HG03342 (cell line): Measurements from ENCODE around the gene PAQR5.
A peak's percentile ranks its signal among the peaks of the same experiment; 100 is the strongest.
"Not testable (repeated sequence)": the region's sequence is repeated elsewhere in the genome, so short reads cannot be mapped to it uniquely, and the experiment has no call there.

Experiments
- ATAC-seq: cut with Tn5 transposase; IDR thresholded peaks from one replicate; pipeline ENCODE4 v1.9.1; 2021; ENCODE audit warnings: mild to moderate bottlenecking, moderate library complexity; ENCODE audit not compliant: unreplicated experiment

Gene PAQR5

DNA sequence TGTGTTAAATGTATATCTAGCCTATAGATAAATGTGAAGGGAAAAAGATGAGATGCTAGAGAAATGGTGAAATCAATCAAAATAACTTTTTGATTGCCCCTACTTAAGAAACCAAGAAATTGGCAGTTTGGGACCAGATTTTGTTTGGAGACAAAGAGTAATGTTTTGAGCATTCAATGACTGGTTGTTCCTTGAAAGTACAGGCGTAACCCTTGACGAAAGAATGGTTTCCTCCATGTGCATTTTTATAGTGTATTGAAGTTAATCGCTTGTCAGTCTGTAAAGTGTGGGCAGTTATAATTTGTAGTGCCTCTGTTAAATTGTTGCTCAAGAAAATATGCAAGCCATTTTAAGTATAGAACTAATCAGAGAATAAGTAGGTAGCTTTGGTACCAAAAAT is 116.7 kb downstream of the PAQR5 start:
- no peak for ATAC-seq

DNA sequence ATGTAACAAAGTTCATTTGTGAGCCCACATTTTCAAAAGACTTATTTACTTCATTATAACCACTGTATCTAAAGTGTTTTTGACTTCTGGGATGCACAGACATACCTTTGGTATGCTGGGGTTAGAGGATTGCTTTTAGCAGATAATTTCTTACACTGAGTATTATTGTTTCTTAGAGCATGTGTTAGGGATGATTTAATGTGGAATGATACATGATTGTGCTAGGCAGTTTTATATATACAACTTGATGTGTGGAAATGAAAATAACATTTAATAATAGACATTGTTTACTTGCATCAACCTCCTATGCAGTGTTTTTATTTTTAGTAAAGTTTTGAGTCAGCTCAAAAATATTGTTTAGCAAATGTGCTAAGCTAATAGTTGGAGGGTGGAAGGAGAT is 118.9 kb downstream of the PAQR5 start:
- ATAC-seq = no peak

DNA sequence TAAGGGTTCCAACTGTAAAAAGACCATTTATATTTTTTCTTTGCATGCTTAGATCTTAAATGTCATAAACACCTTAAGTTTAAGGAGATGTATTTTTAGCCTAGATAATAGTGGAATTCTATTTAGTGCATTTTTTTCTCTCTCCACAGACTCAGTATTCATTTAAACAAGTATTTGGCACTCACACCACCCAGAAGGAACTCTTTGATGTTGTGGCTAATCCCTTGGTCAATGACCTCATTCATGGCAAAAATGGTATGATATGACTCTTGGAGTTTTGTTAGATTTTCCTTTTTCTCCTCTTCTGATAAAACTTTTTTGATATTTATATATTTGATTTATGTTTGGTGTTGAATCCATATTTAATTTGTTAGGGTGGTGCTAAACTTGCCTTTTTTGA is 122.8 kb downstream of the PAQR5 start:
- no peak for ATAC-seq

DNA sequence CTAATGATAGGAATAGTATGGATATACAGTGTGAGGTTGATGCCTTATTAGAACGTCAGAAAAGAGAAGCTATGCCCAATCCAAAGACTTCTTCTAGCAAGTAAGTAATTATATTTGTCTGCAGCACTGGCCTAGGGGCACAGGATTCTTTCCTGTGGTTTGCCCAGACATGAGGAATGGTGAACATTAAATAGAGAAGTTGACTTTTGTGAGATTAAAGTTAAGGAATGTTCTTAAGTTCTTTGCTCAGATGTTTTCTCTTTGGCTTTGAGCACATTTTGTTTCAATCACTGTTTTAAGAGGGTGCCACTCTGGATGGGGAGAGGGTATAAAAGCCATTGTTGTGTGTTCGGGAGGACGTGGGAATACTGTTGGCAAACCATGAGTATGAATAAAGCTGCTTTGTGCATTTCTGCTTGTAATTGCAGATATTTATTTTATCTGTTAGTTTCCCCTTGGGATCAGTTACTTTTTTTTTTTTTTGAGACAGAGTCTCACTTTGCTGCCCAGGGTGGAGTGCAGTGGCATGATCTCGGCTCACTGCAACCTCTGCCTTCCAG is 123.7 kb downstream of the PAQR5 start:
- no peak for ATAC-seq

DNA sequence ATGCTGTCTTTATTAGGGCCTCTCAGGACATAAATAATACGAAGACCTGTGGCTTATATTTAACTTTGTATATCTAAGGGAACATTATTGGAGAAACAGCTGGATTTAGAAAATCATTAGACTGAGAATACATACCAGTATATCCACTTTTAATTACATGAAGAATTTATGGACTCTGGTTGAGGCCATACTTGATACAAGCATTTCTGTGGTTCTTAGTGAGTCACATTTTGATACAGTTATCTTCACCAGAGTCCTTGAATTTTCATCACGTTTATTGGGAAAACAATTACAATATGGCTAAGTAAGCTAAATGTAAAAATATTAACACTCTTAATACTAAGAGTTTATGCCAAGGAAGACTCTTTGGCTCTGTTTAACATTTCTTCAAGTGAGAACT is 125.3 kb downstream of the PAQR5 start:
- ATAC-seq = no peak

DNA sequence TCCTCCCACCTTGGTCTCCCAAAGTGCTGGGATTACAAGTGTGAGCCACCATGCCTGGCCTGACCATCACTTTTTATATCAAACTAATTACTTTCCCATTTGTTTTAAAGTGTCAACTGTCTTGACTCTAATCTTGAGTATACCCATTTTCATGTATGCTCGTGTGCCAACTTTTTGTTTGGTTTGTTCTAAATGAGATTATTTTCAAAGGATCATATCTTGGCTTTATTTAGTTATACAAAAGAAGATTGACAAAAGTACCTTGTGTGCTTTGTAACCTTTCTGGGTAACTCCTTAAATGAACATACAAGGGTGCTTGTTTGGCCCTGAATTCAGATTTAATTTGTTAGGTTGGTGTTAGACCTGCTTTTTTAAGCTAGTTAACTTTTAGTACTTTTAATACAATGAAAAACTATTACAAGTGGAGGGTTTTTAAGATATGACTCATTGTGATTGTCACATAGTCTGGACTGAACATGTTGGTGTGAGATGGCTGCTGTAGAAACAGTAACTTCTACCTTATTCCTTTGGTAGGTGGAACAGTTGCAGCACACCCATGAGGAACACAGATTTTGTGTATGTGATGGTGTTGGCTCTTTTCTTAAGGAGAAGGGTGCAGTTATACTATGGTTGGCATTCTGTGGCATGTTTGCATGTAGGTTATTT is 126.2 kb downstream of the PAQR5 start:
- no peak for ATAC-seq

DNA sequence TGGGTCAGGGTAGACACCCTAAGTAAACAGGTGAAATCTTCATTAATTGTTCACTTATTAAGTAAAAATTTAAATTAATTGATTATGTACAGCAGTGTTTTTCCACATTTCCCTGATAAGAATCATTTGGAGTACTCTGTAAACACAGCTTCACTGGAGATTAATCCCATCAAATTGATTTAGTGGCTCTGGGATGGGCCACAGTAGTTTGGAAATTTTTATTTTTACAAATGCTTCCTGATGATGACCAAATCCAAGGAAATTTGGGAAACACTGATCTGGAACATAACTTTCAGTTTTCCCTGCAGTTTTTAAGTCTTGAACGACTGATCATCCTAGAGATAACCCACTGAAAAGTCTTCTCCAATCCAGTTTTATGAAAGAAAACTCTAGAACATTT is 135.1 kb downstream of the PAQR5 start:
- ATAC-seq = no peak

DNA sequence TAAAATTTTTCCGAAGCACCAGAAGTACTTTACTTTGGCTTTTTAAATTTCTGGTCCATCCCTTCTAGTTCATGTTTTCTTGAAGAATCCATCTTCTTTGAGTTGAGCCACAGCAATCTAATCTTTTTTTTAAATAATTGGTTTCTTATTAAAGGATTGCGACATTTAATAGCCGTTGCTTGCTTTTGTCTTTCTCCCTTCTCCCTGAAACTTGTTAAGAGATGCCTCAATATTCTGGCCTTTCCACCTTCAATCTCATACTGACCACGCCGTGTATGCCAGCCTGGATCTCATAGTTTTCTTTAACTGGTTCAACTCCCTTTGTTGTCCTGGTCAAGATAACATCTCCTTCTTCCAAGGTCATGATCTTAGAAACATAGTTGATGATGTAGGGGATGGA is 135.5 kb downstream of the PAQR5 start:
- ATAC-seq = no peak

DNA sequence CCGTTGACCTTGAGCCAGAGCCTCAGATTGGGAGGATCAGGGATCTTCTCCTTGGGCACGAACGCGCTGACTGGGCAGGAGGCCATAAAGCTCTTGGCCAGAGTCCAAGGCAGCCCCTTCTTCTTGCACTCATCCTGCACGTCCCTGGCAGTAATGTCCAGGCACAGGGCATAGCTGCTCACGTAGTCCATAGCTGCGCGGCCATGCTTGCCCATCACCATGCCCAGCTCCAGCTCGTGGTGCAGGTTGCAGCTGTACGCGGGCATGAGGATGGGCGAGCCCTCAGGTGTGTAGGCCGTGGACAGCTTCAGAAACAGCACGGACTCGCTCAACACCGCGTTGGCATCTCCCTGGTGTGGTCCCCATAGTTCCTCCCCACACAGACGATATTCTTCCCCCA is 136.0 kb downstream of the PAQR5 start:
- ATAC-seq = no peak

DNA sequence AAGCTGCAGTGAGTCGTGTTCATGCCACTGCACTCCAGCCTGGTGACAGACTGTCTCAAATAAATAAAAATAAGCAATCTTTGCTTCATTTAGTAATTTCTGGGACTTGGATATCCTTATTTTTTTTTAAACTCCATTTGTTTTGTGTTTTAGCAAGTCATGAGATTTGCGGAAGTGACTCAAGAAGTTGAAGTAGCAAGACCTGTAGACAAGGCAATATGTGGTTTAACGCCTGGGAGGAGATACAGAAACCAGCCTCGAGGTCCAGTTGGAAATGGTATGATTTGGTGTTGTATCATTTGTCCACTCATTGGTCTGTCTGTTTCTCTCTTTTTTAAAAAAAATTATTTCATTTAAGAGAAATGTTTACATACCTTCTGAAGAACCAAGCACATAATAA is 137.3 kb downstream of the PAQR5 start:
- ATAC-seq = no peak

DNA sequence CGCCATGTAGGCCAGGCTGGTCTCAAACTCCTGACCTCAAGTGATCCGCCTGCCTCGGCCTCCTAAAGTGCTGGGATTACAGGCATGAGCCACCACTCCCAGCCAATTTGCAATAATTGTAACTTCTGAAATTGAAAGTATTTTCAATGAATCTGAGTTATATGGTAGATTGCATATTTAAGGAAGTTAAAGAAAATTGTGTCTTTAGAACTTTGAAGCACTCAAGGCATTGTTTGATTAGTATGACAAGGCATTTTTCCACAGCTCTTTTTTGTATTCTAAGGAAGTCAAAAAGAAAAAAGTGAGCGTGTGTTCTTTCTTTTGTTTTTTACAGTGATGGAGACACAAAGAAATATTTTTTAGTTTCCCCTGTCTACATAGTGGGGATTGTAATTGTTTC is 138.2 kb downstream of the PAQR5 start:
- no peak for ATAC-seq

DNA sequence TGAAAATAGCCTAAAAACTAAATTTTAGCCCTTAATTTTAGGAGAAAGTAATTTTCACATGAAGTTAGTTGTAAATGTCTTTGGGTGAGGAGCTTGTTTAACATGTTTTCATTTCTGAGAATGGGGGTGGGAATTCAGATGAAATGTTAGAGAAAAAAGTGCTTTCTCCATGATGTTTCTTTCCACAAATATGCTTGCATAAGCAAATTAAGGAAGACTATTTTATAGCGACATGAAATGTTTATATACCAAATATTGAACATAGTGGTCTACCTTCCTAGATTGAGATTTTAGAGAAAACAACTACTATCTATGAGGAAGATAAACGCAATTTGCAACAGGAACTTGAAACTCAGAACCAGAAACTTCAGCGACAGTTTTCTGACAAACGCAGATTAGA is 140.9 kb downstream of the PAQR5 start:
- ATAC-seq = no peak

DNA sequence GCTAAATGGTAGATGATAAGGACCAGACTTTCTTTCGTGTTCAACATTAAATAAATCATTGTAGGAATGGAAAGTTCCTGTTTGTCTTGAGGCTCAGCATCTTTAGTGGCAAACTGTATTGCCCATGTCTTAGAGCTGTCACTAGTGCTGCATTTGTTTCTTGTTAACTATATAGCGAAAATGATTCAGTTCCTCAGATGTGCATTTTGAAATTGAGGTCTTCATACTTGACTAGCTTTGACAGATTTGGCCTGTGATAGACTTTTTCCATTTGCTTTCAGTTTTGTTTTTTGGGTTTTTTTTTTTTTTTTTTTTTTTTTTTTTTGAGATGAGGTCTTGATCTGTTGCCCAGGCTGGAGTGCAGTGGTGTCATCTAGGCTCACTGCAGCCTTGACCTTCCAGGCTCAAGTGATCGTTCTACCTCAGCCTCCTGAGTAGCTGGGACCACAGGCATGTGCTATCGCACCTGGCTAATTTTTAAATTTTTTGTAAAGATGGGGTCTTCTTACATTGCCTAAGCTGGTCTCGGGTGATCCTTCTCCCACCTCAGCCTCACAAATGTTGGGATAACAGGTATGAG is 144.4 kb downstream of the PAQR5 start:
- ATAC-seq = no peak

DNA sequence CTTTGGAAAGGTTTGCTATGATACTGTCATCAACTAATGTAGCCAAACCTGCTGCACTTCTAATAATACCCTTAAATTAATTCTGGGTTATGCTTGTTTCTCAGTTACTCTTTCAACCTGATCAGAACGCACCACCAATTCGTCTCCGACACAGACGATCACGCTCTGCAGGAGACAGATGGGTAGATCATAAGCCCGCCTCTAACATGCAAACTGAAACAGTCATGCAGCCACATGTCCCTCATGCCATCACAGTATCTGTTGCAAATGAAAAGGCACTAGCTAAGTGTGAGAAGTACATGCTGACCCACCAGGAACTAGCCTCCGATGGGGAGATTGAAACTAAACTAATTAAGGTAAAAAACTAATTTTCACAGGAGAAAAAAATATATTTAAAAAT is 146.0 kb downstream of the PAQR5 start:
- no peak for ATAC-seq

DNA sequence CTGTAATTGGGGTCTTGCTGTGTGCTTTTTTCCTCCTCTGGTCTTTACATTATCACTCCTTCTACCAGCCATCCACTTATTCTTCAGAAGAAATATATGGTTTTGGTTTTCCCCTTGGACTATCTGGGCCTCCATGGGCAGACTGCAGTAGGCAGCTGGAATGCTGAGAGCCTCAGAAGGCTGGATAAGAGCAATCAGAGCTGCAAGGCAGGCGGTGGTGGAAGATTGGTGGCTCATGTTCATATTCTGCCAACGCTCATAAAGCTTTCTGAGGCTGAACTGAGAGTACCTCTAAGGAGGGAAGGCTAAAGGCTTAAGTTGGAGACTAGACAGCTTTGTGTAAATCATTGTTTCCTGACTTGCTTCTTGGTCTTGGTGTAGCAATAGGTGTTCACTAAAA is 148.2 kb downstream of the PAQR5 start:
- ATAC-seq = no peak

DNA sequence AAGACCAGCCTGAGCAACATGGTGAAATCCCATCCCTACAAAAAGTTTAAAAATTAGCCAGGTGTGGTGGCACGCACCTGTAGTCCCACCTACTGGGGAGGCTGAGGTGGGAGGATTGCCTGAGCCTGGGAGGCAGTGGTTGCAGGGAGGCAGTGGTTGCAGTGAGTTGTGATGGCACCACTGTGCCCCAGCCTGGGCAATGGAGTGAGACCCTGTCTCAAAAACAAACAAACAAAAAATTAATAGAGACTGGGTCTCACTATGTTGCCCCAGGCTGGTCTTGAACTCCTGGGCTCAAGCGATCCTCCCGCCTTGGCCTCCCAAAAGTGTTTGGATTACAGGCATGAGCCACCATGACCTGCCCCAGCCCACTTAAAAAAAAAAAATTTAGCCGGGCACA is 151.5 kb downstream of the PAQR5 start:
- not testable (repeated sequence) for ATAC-seq

DNA sequence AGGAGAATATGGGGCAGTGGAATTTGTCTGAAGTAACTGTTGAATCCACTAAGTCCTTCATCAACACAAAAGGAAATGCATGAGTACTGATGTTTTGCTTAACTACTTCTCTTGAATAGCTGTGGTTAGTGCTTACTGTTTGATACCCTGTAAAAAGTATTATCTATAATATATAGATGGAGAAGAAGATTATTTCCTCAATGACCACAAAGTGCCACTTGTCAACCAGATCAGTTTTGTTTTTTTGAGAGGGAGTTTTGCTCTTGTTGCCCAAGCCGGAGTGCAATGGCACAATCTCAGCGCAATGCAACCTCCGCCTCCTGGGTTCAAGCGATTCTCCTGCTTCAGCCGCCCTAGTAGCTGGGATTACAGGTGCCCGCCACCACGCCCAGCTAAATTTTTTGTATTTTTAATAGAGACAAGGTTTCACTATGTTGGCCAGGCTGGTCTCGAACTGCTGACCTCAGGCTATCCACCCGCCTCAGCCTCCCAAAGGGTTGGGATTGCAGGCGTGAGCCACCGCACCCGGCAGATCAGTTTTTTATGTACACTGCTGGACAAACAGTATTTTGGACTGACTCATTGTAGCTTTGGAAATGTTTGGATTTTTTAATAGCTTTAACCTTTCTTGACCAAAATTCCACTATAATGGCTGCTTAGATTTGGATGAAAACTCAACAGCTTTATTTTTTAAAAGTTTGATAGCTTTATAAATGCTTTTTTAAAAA is 152.4 kb downstream of the PAQR5 start:
- ATAC-seq = no peak

DNA sequence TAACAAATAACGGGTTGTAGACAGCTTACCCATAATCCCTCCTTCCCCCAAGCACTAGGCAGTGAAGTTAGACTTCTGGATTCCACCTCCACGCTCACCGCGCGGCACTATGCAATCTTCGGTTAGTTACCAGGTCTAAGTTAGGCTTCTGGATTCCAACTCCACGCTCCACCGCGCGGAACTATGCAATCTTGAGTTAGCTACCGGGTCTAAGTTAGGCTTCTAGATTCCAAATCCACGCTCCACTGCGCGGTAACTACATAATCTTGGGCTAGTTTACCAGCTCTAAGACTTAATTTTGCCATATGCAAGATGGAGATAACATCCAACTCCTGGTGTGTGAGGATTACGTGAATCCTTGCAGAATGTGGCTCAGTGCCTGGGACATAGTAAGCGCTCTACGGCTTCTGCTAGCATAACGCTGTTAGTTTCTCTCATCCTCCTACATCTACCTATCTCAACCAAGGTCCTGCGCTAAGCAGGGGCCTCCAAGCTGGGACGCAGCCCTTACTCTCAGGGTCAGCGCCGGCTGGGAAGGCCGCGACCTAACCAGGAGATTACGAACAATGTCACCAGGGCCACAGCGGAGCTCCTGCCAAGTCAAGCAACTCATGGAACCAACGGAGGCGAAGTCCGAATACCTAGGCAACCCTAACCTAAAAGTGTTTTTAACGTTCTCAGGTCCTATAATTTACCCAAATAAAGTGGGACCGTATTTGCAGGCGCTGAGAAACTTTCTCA is 153.4 kb downstream of the PAQR5 start:
- ATAC-seq = peak; percentile 27

DNA sequence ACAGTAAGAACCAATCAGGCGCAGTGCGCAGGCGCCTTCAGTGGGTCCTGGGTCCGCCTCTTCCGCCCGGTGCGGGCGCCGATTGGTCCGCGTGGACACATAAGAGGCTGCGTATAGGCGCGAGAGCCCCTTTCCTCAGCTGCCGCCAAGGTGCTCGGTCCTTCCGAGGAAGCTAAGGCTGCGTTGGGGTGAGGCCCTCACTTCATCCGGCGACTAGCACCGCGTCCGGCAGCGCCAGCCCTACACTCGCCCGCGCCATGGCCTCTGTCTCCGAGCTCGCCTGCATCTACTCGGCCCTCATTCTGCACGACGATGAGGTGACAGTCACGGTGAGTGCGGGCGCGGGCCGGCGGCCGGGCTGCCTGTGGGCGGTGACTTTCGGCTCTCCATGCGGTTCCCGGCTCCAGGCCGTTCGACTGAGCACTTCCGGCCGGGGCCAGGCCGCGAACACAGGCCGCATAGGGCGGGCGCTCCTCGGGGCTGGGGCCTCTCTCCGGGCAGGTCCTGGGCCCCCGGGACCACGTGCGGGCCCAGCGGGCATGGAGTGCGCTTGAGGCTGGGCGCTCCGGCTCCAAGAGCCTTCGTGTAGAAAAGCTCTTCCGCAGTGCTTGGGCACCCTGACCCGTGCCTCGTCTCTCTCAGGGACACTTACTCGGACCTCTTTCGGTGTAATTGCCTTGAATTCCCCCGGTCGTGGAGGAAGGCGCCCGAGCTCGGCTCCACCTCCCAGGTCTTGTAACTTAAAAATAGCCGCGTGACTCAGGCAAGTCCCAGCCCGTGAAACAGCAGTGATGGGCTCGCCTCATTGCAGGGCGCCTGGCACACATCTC is 154.2 kb downstream of the PAQR5 start, which contains the start of gene RPLP1:
Gene RPLP1 (plus strand): TSS at position 127 of the 830 bp plus-strand sequence. CDS start 131 bp downstream, at position 258.
- peak; percentile 81 for ATAC-seq

DNA sequence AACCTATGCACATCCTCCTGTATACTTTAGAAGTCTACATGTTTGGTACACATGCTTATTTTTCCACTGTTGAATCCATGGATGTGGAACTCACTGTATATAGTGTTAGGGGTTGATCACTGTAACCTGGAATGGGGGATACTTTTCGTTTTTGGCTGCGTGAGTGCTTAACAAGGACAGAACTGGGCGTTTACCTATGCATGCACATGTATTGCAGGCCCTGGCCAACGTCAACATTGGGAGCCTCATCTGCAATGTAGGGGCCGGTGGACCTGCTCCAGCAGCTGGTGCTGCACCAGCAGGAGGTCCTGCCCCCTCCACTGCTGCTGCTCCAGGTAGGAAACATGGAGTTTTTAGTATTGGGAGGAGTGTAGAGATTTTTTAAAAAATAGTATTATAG is 156.2 kb downstream of the PAQR5 start:
- no peak for ATAC-seq
